AG04450 (cell line): ENCODE results near the gene RCN1. TPM values are rescaled to one million over a fixed set of nuclear protein-coding genes. Genes with fewer than 3 reads are reported as not detected.

Source experiments
- CTCF ChIA-PET: fragments of 300-600, 350-600 bp; formaldehyde crosslinking; extraction: SDS; loops from one replicate; lab custom pipeline; 2022; ENCODE audit warnings: antibody characterized with exemption, inconsistent platforms; lab: Charles Lee
- POLR2A ChIA-PET: fragments of 350-600 bp; formaldehyde crosslinking; extraction: SDS; loops from one replicate; lab custom pipeline; 2021; ENCODE audit warnings: antibody characterized with exemption, inconsistent platforms; lab: Yijun Ruan, JAX
- DNase-seq: peaks from one replicate; pipeline ENCODE4 v3.0.0-alpha.2; 2011; ENCODE audit warnings: low read depth, low spot score
- H3K27ac ChIP-seq: one replicate; pipeline ENCODE4 v1.5.1; 2012; ENCODE audit warnings: low read depth, low read length, control low read depth
- H3K27me3 ChIP-seq: one replicate; pipeline ENCODE4 v1.6.0; 2012; ENCODE audit warnings: low read length; ENCODE audit not compliant: control insufficient read depth, insufficient read depth
- H3K4me3 ChIP-seq: 2 replicates; pipeline ENCODE4 v1.5.1; 2011; ENCODE audit warnings: mild to moderate bottlenecking, low read depth, low read length, control low read depth
- H3K9me3 ChIP-seq: 2 replicates; pipeline ENCODE4 v1.5.1; 2012; ENCODE audit warnings: low read length; ENCODE audit not compliant: control insufficient read depth, insufficient read depth
- CTCF ChIP-seq: IDR thresholded peaks from 2 replicates; pipeline ENCODE4 v1.5.1; 2011; ENCODE audit warnings: low read depth, low read length, control low read depth, inconsistent platforms
- polyA plus RNA-seq: library from polyadenylated mRNA; depleted of rRNA; stranded (reverse); fragments of >200 nt; gene quantifications from 2 replicates; pipeline ENCODE4 v1.2.3, GENCODE V29; 2011

RCN1 gene
- polyA plus RNA-seq, 1 experiment, result 448 TPM

- TF ChIP-seq CTCF, result no peak
- Histone ChIP-seq H3K27ac (no peak overlapping the region), H3K4me3 (no peak overlapping the region), H3K27me3 (peaks cover 3% of the 10 kb centered on the region), H3K9me3 (no peaks in the 10 kb centered on the region)
- CTCF ChIA-PET, result no interaction called here
- no peak for DNase-seq
- POLR2A ChIA-PET, result no interaction called here
Observed at GRCh38 chr11:32138902-32139301, 48.0 kb downstream of the RCN1 start.

GRCh38 chr11:32139896-32140520 is 49.1 kb downstream of the RCN1 start:
- H3K27me3 ChIP-seq, result peaks cover 3% of the 10 kb centered on the region
- POLR2A ChIA-PET, result no interaction called here
- H3K9me3 ChIP-seq, result no peaks in the 10 kb centered on the region
- H3K27ac ChIP-seq, result no peak overlapping the region
- no peak for TF ChIP-seq CTCF
- DNase-seq, result no peak
- CTCF ChIA-PET, result interaction anchor here (0.7 to 1.1 kb wide), 3 partner anchors 28 to 36 kb away, joined by 3 read pairs; no protein-coding TSS in a partner anchor
- no peak overlapping the region for H3K4me3 ChIP-seq

DNA sequence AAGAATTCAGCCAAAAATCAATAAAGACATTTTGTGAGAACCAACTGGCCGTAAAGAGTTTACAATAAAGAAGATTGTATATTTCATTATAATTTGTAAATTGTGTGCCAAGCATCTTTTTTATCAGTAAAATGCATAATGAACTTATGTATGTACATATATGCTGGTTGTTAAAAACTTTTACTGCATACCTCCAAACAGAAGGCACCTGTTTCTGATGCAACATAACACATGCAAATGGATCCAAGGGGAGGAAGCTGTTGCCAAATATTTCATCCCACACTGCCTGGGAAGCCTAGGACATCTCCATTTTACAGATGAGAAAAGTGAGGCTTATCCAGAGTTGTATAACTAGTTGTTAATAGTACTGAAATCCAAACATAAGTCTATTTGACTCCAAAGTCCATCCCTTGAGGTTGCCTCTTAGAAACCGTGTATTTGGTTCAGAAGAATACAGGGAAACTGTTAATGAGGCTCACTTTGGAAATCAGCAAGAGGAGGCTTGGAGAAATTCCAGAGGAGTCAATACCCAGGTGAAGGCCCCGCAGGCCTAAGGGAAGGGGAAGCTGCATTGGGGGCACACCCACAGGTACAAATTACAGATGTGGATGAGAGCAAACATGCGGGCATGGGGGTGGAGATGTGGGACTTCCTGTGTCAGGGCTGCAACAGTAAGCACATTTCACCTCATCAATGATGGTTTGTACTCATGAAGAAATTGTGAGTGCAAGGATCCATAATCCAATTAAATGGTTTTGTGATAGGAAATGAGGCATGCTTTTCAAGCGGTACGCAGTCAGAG is 51.1 kb downstream of the RCN1 start:
- H3K27me3 ChIP-seq, result peaks cover 3% of the 10 kb centered on the region

GRCh38 chr11:32143378-32143777 is 52.5 kb downstream of the RCN1 start:
- Histone ChIP-seq H3K9me3 (no peaks in the 10 kb centered on the region), H3K4me3 (no peak overlapping the region), H3K27me3 (peaks cover 3% of the 10 kb centered on the region), H3K27ac (no peak overlapping the region)
- TF ChIP-seq CTCF, result no peak
- no peak for DNase-seq
- ChIA-PET POLR2A (no interaction called here), CTCF (no interaction called here)

More for the DNA sequence above, 51.1 kb downstream of the RCN1 start:
- no peak for DNase-seq
- ChIA-PET POLR2A (no interaction called here), CTCF (interaction anchor here (0.7 to 1.5 kb wide), 3 partner anchors 12 to 183 kb away, joined by 3 read pairs; no protein-coding TSS in a partner anchor)
- Histone ChIP-seq H3K4me3 (no peak overlapping the region), H3K9me3 (no peaks in the 10 kb centered on the region), H3K27ac (no peak overlapping the region)
- no peak for TF ChIP-seq CTCF

GRCh38 chr11:32145282-32145681 is 54.4 kb downstream of the RCN1 start:
- no peak for TF ChIP-seq CTCF
- Histone ChIP-seq H3K9me3 (no peaks in the 10 kb centered on the region), H3K4me3 (no peak overlapping the region), H3K27me3 (peaks cover 3% of the 10 kb centered on the region), H3K27ac (no peak overlapping the region)
- CTCF ChIA-PET, result interaction anchor here (0.8 kb wide), 1 partner anchor 93 kb away, joined by 3 read pairs; no protein-coding TSS in a partner anchor
- POLR2A ChIA-PET, result no interaction called here
- DNase-seq, result no peak
